HFFc6 (cell line): ENCODE measurements around the gene CBR3. TPM values are rescaled to one million over a fixed set of nuclear protein-coding genes. Genes with fewer than 3 reads are reported as not detected.

Experiments
- DNase-seq: peaks from one replicate; pipeline ENCODE4 v3.0.0-alpha.2; 2018
- H3K27ac Mint-ChIP-seq: 2 replicates; pipeline ENCODE4 v1.8.0; 2020; ENCODE audit warnings: mild to moderate bottlenecking, mixed read lengths
- H3K27me3 Mint-ChIP-seq: 2 replicates; pipeline ENCODE4 v1.8.0; 2021; ENCODE audit warnings: mild to moderate bottlenecking, moderate library complexity, mixed read lengths; ENCODE audit not compliant: insufficient read depth
- H3K36me3 Mint-ChIP-seq: 2 replicates; pipeline ENCODE4 v1.8.0; 2021; ENCODE audit warnings: low read depth, mixed read lengths
- H3K4me1 Mint-ChIP-seq: 2 replicates; pipeline ENCODE4 v1.8.0; 2020; ENCODE audit warnings: low read depth, mixed read lengths
- H3K4me3 Mint-ChIP-seq: 2 replicates; pipeline ENCODE4 v1.8.0; 2020; ENCODE audit warnings: mild to moderate bottlenecking, moderate library complexity, mixed read lengths
- H3K9me3 Mint-ChIP-seq: 2 replicates; pipeline ENCODE4 v1.8.0; 2020; ENCODE audit warnings: mild to moderate bottlenecking, mixed read lengths
- total RNA-seq, 6 experiments: library from RNA; stranded (reverse); fragmentation: NEBNext Ultra II Directional; extraction: Animal tissue kit (Norgen Biotek cat#: 25700); gene quantifications; 2 replicates in 1 of 6; 3 replicates in 5 of 6; pipeline ENCODE4 v1.2.3, GENCODE V29; 2021
- TF ChIP-seq, protein P1 (sequence below): fragments of 200-600 bp; sonication (generic); IDR thresholded peaks from 2 replicates; pipeline ENCODE4 v1.5.0; 2021; ENCODE audit warnings: antibody characterized with exemption, mild to moderate bottlenecking

Gene CBR3
- total RNA-seq, 6 experiments from 2014 or later: 15.1 to 25.9 (median 23.5) TPM

- no peaks in the 10 kb centered on the region for H3K9me3 Mint-ChIP-seq
- no peak for DNase-seq
- peaks cover 7% of the 10 kb centered on the region; the same call in 1 of the 2 replicates for H3K36me3 Mint-ChIP-seq
- no peaks in the 10 kb centered on the region; the same call in 1 of the 2 replicates for H3K27me3 Mint-ChIP-seq
- H3K4me3 Mint-ChIP-seq: no peak overlapping the region
- TF ChIP-seq, protein P1, sequence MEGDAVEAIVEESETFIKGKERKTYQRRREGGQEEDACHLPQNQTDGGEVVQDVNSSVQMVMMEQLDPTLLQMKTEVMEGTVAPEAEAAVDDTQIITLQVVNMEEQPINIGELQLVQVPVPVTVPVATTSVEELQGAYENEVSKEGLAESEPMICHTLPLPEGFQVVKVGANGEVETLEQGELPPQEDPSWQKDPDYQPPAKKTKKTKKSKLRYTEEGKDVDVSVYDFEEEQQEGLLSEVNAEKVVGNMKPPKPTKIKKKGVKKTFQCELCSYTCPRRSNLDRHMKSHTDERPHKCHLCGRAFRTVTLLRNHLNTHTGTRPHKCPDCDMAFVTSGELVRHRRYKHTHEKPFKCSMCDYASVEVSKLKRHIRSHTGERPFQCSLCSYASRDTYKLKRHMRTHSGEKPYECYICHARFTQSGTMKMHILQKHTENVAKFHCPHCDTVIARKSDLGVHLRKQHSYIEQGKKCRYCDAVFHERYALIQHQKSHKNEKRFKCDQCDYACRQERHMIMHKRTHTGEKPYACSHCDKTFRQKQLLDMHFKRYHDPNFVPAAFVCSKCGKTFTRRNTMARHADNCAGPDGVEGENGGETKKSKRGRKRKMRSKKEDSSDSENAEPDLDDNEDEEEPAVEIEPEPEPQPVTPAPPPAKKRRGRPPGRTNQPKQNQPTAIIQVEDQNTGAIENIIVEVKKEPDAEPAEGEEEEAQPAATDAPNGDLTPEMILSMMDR: no peak
- no peak overlapping the region for H3K27ac Mint-ChIP-seq
- H3K4me1 Mint-ChIP-seq: peaks cover 19% of the 10 kb centered on the region
Measured at GRCh38 chr21:36186506-36187399, 51.9 kb downstream of the CBR3 start.

- Mint-ChIP-seq H3K27ac (no peak overlapping the region; the same call in 1 of the 2 replicates), H3K4me1 (peaks cover 24% of the 10 kb centered on the region), H3K4me3 (peak overlapping the region; percentile 10; the same call in 1 of the 2 replicates), H3K36me3 (peaks cover 7% of the 10 kb centered on the region; the same call in 1 of the 2 replicates), H3K27me3 (no peaks in the 10 kb centered on the region; the same call in 1 of the 2 replicates), H3K9me3 (no peaks in the 10 kb centered on the region)
- TF ChIP-seq, protein P1: no peak; the same call in 1 of the 2 replicates
- DNase-seq: no peak
Measured at GRCh38 chr21:36188081-36188681, 53.3 kb downstream of the CBR3 start.

DNA sequence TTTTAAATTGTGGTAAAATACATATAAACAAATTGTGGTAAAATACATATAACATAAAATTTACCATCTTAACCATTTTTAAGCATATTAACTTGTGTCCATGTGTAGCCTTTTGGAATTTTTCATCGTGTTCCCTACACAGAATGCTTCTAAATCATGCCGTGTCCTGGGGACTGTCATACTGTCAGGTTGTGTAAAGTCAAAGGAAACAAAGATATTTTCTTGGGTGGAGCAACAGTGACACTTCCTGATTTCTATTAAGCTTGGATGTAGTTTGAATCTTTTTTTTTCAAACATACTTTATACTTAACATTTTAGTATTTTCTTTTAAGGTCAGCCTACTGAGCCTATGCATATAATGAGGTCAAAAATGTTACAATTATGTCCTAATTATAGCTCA lies 54.1 kb downstream of the CBR3 start:
- TF ChIP-seq, protein P1: no peak
- H3K27me3 Mint-ChIP-seq: no peaks in the 10 kb centered on the region; the same call in 1 of the 2 replicates
- H3K27ac Mint-ChIP-seq: no peak overlapping the region
- no peak for DNase-seq
- peaks cover 7% of the 10 kb centered on the region; the same call in 1 of the 2 replicates for H3K36me3 Mint-ChIP-seq
- H3K9me3 Mint-ChIP-seq: no peaks in the 10 kb centered on the region
- H3K4me1 Mint-ChIP-seq: peaks cover 32% of the 10 kb centered on the region
- peak overlapping the region; percentile 10; the same call in 1 of the 2 replicates for H3K4me3 Mint-ChIP-seq

DNA sequence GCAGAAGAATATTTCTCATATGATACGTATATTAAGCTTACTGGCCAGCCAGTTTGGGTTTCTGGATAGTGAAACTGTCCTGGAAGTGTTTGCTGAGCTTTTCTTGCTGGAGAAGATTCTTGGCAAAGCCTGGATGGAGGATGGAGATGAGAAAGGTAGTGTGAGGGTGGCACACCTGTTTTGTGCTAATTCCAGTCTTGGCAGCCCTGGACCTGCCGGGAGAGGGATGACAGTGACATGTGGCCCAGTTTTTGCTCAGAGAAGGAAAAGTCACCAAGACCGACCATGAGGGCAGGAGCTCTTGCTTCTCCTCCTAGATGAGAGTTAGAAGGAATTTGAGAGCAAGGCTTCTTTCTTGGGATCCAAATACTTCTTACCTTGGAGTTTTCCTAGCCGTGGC lies 55.9 kb downstream of the CBR3 start:
- Mint-ChIP-seq H3K27ac (no peak overlapping the region), H3K36me3 (peaks cover 10% of the 10 kb centered on the region; the same call in 1 of the 2 replicates), H3K4me3 (no peak overlapping the region), H3K9me3 (no peaks in the 10 kb centered on the region), H3K27me3 (no peaks in the 10 kb centered on the region; the same call in 1 of the 2 replicates), H3K4me1 (peaks cover 36% of the 10 kb centered on the region)
- TF ChIP-seq, protein P1: no peak
- no peak for DNase-seq

- H3K27ac Mint-ChIP-seq: peak overlapping the region; percentile 62
- no peak overlapping the region for H3K4me3 Mint-ChIP-seq
- peak; percentile 84 for DNase-seq
- H3K27me3 Mint-ChIP-seq: no peaks in the 10 kb centered on the region; the same call in 1 of the 2 replicates
- H3K36me3 Mint-ChIP-seq: peaks cover 11% of the 10 kb centered on the region
- peaks cover 33% of the 10 kb centered on the region for H3K4me1 Mint-ChIP-seq
- no peaks in the 10 kb centered on the region for H3K9me3 Mint-ChIP-seq
- TF ChIP-seq, protein P1: no peak
Measured at GRCh38 chr21:36193200-36193599, 58.3 kb downstream of the CBR3 start.
